Stimulated activated memory B cell treated with anti-CD40 and anti-IgM and Interleukin-4, amounts not matched to agents 10 μg/mL and 1 μg/mL and 100 μg/mL, for 72 hours (primary cell): Measurements from ENCODE around the gene ZNF683.
"Not testable (repeated sequence)": the region's sequence is repeated elsewhere in the genome, so short reads cannot be mapped to it uniquely, and the experiment has no call there.

Experiments
- ATAC-seq: fragments of 150-1000 bp; cut with Tn5 transposase; 2 replicates; pipeline ENCODE4 v1.10.0; 2021
- H3K27ac Mint-ChIP-seq: one replicate; pipeline ENCODE4 v1.8.0; 2022; ENCODE audit warnings: mild to moderate bottlenecking, mixed read lengths
- H3K27me3 Mint-ChIP-seq: one replicate; pipeline ENCODE4 v1.8.0; 2022; ENCODE audit warnings: mixed read lengths
- H3K36me3 Mint-ChIP-seq: one replicate; pipeline ENCODE4 v1.8.0; 2022; ENCODE audit warnings: mixed read lengths
- H3K4me1 Mint-ChIP-seq: one replicate; pipeline ENCODE4 v1.8.0; 2022; ENCODE audit warnings: mixed read lengths
- H3K4me3 Mint-ChIP-seq: one replicate; pipeline ENCODE4 v1.8.0; 2022; ENCODE audit warnings: mild to moderate bottlenecking, moderate library complexity, mixed read lengths
- H3K9me3 Mint-ChIP-seq: one replicate; pipeline ENCODE4 v1.8.0; 2022; ENCODE audit warnings: mixed read lengths

The ZNF683 gene

DNA sequence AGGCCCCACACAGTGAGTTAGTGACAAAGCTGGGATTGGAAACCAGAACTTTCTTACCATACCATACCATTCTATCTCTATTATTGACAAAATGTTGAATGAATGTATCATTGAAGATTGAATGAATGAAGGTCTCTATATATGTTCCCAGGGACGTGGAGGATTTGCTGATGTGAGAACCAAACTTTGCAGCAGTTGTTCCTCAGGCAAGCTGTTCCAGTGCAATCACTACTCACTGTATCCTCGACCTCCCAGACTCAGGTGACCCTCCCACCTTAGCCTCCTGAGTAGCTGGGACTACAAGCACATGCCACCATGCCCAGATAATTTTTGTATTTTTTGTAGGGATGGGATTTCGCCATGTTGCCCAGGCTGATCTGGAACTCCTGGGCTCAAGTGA is 26.5 kb upstream of the ZNF683 start:
- Mint-ChIP-seq H3K27ac (no peak overlapping the region), H3K4me1 (no peaks in the 10 kb centered on the region), H3K27me3 (peaks cover 42% of the 10 kb centered on the region), H3K4me3 (no peak overlapping the region), H3K9me3 (no peaks in the 10 kb centered on the region), H3K36me3 (no peaks in the 10 kb centered on the region)
- ATAC-seq: no peak

DNA sequence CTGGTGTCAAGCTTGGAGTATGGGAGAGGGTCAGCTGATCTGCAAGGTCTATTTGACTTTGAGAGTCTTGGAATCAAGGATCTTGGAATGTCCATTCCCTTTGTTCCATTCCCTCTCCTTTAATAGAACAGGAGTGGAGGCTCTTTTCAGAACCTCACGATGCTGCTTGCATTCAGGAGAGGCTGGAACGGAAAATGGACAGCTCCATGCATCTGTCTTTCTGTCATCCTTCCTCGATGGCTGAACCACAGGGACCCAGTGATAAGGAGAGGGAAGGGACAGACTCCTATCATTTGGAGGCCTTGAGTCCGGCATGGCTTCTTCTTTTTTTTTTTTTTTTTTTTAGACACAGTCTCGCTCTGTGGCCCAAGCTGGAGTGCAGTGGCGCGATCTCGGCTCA is 23.2 kb upstream of the ZNF683 start:
- ATAC-seq: no peak
- Mint-ChIP-seq H3K27me3 (peaks cover 30% of the 10 kb centered on the region), H3K27ac (no peak overlapping the region), H3K36me3 (no peaks in the 10 kb centered on the region), H3K9me3 (no peaks in the 10 kb centered on the region), H3K4me3 (no peak overlapping the region), H3K4me1 (peaks cover 6% of the 10 kb centered on the region)

DNA sequence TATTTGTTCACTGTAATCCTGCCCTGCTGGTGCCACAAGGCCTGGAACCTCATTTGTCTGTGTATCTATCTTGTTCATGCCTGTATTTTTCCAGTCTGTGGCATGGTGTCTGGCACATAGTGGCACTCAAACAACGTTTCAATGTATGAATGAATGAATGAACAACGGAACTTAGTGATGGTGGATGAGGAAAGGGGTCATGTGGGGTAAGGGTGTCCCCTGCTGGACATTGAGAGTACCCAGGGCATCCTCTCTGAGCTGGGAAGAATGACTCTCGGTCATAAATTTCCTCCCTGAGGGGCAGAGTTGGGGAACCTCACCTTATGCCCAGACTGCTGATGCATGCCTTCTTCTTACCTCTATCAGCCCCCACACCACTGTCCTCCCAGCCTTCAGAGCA is 18.9 kb upstream of the ZNF683 start:
- Mint-ChIP-seq H3K9me3 (no peaks in the 10 kb centered on the region), H3K36me3 (no peaks in the 10 kb centered on the region), H3K27ac (no peak overlapping the region), H3K4me1 (peaks cover 6% of the 10 kb centered on the region), H3K27me3 (peaks cover 20% of the 10 kb centered on the region), H3K4me3 (no peak overlapping the region)
- ATAC-seq: peak; percentile 57

DNA sequence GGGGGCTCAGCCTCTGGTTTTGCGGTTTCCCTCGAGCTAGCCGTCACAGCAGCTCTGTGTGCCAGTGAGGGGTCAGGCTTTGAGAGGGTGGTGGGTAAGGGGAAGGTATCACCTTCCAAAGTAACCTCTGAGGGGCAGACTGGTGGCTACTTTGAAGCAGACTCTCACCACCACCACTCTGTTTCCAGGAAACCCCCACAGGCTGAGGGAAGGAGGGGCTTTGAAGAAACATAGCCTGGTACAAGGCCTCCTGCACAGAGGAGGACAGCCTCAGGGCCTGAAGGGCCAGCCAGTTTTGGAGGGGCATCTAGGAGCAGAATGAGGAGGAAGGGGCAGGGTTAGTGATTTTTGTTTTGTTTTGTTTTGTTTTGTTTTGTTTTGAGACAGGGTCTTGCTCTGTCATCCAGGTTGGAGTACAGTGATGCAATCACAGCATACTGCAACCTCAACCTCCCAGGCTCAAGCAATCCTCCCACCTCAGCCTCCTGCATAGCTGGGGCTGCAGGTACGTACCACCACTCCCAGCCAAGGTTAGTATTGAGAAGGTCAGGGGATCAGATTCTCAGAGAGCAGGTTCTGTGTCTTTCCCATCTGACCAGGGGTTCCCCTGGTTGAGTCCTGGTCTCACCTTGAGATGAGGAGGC is 17.2 kb upstream of the ZNF683 start:
- Mint-ChIP-seq H3K27ac (no peak overlapping the region), H3K4me1 (peaks cover 6% of the 10 kb centered on the region)
- ATAC-seq: no peak

DNA sequence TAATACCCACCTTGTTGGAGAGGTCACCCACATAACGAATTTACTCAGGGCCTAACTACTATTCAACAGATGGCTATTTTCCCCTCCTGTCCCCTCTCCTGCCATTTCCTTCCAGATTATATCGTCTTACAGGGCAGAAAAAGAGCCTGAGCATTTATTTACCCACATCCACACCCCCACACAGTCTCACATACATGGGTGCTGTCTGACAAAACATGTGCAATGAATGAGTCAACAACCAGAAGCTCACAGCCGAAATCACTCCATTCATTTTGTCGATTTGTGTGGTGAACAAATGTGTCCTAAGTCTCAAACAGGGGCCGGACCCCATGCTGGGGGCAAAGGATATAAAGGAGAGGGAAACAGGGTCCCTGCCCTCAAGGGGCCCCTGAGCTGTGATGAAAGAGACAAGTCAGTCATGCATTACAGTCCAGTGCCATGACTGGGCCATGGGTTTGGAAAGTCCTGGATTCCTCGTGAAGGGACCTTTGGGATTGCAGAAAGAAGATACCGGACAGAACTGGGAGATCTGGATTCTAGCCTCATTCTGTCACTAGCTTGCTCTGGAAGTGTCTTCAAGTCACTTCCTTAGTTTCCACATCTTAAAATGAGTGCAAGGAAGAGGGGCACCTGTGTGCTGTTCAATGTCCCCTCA is 16.4 kb upstream of the ZNF683 start:
- no peak for ATAC-seq
- H3K27ac Mint-ChIP-seq: no peak overlapping the region
- H3K36me3 Mint-ChIP-seq: no peaks in the 10 kb centered on the region
- no peak overlapping the region for H3K4me3 Mint-ChIP-seq
- peaks cover 6% of the 10 kb centered on the region for H3K4me1 Mint-ChIP-seq
- peaks cover 35% of the 10 kb centered on the region for H3K27me3 Mint-ChIP-seq
- no peaks in the 10 kb centered on the region for H3K9me3 Mint-ChIP-seq

More for the DNA sequence above, 17.2 kb upstream of the ZNF683 start:
- peaks cover 29% of the 10 kb centered on the region for H3K27me3 Mint-ChIP-seq
- no peak overlapping the region for H3K4me3 Mint-ChIP-seq
- no peaks in the 10 kb centered on the region for H3K9me3 Mint-ChIP-seq
- H3K36me3 Mint-ChIP-seq: no peaks in the 10 kb centered on the region

DNA sequence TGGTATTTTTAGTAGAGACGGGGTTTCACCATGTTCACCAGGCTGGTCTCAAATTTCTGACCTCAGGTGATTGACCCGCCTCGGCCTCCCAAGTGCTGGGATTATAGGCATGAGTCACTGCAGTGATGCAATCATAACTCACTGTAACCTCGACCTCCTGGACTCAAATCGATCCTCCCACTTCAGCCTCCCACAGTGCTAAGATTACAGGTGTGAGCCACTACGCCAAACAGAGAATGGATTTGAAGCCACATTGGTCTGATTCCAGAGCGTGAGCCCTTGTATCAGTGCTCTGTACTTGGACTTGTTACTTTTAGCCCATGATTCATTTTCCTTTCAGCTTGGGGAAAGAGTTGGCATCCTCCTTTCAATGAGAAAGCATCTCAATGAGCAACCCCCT is 14.9 kb upstream of the ZNF683 start:
- ATAC-seq: no peak
- Mint-ChIP-seq H3K36me3 (no peaks in the 10 kb centered on the region), H3K27me3 (peaks cover 32% of the 10 kb centered on the region), H3K27ac (no peak overlapping the region), H3K4me1 (peaks cover 6% of the 10 kb centered on the region), H3K4me3 (no peak overlapping the region), H3K9me3 (no peaks in the 10 kb centered on the region)

GRCh38 chr1:26385063-26385462 is 12.5 kb upstream of the ZNF683 start:
- ATAC-seq, H3K27ac Mint-ChIP-seq, H3K4me3 Mint-ChIP-seq, H3K9me3 Mint-ChIP-seq, H3K4me1 Mint-ChIP-seq, H3K36me3 Mint-ChIP-seq: not testable (repeated sequence)
- peaks cover 17% of the 10 kb centered on the region for H3K27me3 Mint-ChIP-seq

DNA sequence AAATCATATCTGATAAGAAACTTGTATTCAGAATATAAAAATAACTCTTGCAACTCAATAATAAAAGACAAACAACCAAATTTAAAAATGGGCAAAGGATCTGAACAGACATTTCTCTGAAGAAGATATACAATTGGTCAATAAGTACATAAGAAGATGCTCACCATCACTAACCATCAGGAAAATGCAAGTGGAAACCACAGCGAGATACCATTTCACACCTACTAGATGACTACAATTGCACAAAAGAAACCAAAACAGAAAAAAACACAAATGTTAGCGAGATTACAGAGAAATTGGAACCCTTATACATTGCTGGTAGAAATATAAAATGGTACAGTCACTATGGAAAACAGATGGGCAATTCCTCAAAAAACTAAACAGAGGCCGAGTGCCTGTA is 11.5 kb upstream of the ZNF683 start:
- Mint-ChIP-seq H3K36me3 (no peaks in the 10 kb centered on the region), H3K4me3 (no peak overlapping the region), H3K4me1 (no peaks in the 10 kb centered on the region), H3K9me3 (no peaks in the 10 kb centered on the region), H3K27me3 (peaks cover 17% of the 10 kb centered on the region), H3K27ac (no peak overlapping the region)
- ATAC-seq: no peak

DNA sequence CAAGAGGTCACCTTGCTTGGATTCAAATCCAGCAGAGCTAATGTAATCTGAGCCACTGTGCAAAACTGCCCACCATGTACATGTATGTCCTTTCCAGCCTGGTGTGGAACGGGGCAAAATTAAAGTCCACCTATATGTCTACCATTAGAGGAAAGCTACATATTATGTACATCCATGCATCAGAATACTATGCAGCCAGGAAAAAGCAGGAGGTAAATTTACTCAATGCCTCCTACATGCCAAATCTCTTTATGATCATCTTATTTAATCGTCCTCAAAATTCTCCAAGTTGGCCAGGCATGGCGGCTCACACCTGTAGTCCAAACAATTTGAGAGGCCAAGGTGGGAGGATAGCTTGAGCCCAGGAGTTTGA is 6.3 kb upstream of the ZNF683 start:
- no peak for ATAC-seq
- Mint-ChIP-seq H3K4me1 (peaks cover 38% of the 10 kb centered on the region), H3K36me3 (no peaks in the 10 kb centered on the region), H3K4me3 (no peak overlapping the region), H3K27ac (no peak overlapping the region), H3K27me3 (peaks cover 1% of the 10 kb centered on the region), H3K9me3 (no peaks in the 10 kb centered on the region)

DNA sequence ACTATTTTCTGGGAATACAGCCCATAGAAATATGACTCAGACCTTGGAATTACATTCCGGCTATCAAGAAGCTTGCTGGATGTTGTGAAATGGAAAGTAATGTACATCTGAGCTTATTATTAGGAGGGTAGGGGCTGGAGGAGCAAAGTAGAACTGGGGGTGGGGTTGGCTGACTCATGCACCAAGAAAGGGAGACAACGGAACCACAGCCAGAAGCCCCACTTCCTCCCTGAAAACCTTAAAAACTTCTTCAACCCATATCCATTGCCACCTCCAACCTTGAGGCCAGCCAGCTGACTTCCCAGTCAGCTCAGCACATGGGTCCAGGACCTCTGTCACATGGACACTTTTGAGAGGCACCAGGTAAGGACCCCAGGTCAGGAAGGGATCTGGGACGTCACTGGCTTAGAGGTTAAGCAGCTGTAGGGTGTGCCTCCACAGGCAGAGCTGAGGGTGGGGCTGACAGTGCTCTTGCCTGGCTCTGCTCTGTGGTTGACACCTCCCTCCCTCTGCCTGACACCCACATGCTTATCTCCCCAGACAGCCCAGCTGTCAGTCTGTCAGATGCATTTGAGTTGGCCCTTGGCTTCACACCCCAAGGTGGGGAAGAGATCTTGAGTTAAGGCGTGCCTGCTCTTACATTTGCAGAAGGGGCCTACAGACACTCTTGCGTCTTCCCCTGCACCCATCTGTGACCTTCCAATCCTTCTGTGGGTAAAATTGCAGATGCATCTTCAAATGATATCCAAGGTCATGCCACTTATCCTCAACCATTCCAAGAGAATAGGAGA is 5.7 kb upstream of the ZNF683 start:
- Mint-ChIP-seq H3K4me1 (peaks cover 44% of the 10 kb centered on the region), H3K4me3 (no peak overlapping the region), H3K27ac (peak overlapping the region; percentile 64), H3K27me3 (no peaks in the 10 kb centered on the region), H3K36me3 (no peaks in the 10 kb centered on the region), H3K9me3 (no peaks in the 10 kb centered on the region)
- ATAC-seq: peak; percentile 94

GRCh38 chr1:26376050-26376449 is 3.5 kb upstream of the ZNF683 start:
- H3K4me1 Mint-ChIP-seq: peaks cover 45% of the 10 kb centered on the region
- H3K9me3 Mint-ChIP-seq: peaks cover under 1% of the 10 kb centered on the region
- H3K36me3 Mint-ChIP-seq: no peaks in the 10 kb centered on the region
- H3K4me3 Mint-ChIP-seq: no peak overlapping the region
- no peak overlapping the region for H3K27ac Mint-ChIP-seq
- ATAC-seq: no peak
- no peaks in the 10 kb centered on the region for H3K27me3 Mint-ChIP-seq

GRCh38 chr1:26375081-26375480 is 2.5 kb upstream of the ZNF683 start:
- no peaks in the 10 kb centered on the region for H3K36me3 Mint-ChIP-seq
- H3K9me3 Mint-ChIP-seq: peaks cover 3% of the 10 kb centered on the region
- no peak for ATAC-seq
- H3K27me3 Mint-ChIP-seq: no peaks in the 10 kb centered on the region
- H3K4me1 Mint-ChIP-seq: peaks cover 45% of the 10 kb centered on the region
- H3K4me3 Mint-ChIP-seq: no peak overlapping the region
- peak overlapping the region; percentile 58 for H3K27ac Mint-ChIP-seq

DNA sequence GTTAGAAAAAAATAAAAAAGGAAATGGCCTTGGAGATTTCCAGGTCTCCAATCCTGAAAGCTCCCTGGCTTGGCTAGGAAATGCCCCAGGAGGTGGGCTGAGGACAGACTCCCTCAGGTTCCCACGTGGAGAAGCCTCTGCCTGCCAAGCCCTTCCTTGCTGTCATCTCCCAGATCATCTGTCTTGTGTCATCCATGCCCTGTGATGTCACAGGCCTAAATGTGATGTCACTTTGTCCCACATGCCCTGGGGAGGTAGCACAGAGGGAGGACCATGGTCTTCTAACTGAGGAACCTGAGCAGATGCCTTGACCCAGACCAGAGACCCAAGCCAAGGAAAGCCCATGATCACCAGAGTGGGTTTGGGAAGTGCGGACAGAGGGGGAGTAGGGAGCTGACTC is 1.8 kb upstream of the ZNF683 start:
- H3K27me3 Mint-ChIP-seq, H3K36me3 Mint-ChIP-seq, H3K4me3 Mint-ChIP-seq, H3K9me3 Mint-ChIP-seq, ATAC-seq: not testable (repeated sequence)
- peaks cover 45% of the 10 kb centered on the region for H3K4me1 Mint-ChIP-seq
- peak overlapping the region; percentile 58 for H3K27ac Mint-ChIP-seq

DNA sequence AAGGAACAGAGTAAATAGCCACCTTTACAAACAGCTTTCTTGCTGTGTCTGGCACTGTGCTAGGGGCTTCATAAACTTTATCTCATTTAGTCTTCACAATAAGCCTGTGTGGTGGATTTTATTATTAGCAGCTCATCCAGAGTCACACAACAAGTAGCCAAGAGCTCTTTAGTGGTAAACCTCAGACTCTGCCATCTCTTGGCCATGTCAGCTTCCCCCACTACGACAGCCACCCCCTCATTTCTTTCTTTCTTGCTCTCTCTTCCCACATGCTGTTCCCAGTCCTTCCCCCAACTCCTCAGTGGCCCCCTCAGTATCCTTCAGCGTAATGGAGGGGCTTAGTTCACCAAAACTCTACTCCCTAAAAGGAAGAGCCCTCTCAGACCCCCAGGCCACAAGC is 1.2 kb upstream of the ZNF683 start:
- H3K4me1 Mint-ChIP-seq: peaks cover 44% of the 10 kb centered on the region
- H3K27me3 Mint-ChIP-seq: no peaks in the 10 kb centered on the region
- H3K27ac Mint-ChIP-seq: peak overlapping the region; percentile 58
- ATAC-seq: no peak
- peaks cover 3% of the 10 kb centered on the region for H3K9me3 Mint-ChIP-seq
- no peak overlapping the region for H3K4me3 Mint-ChIP-seq
- H3K36me3 Mint-ChIP-seq: no peaks in the 10 kb centered on the region

DNA sequence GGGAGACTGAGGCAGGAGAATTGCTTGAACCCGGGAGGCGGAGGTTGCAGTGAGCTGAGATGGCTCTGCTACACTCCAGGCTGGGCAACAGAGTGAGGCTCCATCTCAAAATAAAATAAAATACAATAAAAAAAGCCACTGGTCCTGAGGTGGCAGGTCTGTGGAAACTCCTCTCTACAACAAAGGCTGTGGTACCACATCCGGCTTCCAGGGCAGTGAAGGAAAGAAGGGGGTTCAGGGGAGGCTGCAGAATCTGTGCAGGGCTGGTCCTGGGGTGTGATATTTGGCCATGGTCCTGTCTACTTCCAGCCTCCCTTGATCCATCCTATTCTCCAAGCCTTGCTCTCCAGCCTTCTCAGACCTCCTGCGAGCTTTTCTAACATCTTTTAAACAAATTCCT is 731 bp upstream of the ZNF683 start:
- no peak for ATAC-seq
- H3K27ac Mint-ChIP-seq: no peak overlapping the region
- H3K4me1 Mint-ChIP-seq: peaks cover 39% of the 10 kb centered on the region
- H3K9me3 Mint-ChIP-seq: peaks cover 3% of the 10 kb centered on the region
- H3K36me3 Mint-ChIP-seq: no peaks in the 10 kb centered on the region
- H3K4me3 Mint-ChIP-seq: no peak overlapping the region
- no peaks in the 10 kb centered on the region for H3K27me3 Mint-ChIP-seq

GRCh38 chr1:26372039-26372438 is 511 bp downstream of the ZNF683 start:
- Mint-ChIP-seq H3K36me3 (no peaks in the 10 kb centered on the region), H3K9me3 (peaks cover 3% of the 10 kb centered on the region), H3K4me3 (no peak overlapping the region), H3K27ac (no peak overlapping the region), H3K27me3 (peaks cover 6% of the 10 kb centered on the region), H3K4me1 (peaks cover 26% of the 10 kb centered on the region)
- ATAC-seq: no peak
